ENCODE data around the gene RSRC2.

- TF ChIP-seq CTCF (conservative IDR thresholded peaks at IDR 0.05) (no peak), EZH2 (IDR thresholded peaks at IDR 0.05; ENCODE audit: low read depth) (no peak)
Measured at GRCh38 chr12:122519418-122519817, 7.3 kb downstream of the RSRC2 start.
